Pancreas (tissue), 10 donors: Measurements from ENCODE around the gene LGI4. TPM values are rescaled to one million over a fixed set of nuclear protein-coding genes. Genes with fewer than 3 reads are reported as not detected.

Source experiments
- ATAC-seq, 4 donors: fragments of 200-7000 bp; cut with Tn5 transposase; one replicate each; pipeline versions ENCODE4 v1.8.0 to v1.9.1; 2020; ENCODE audit warnings: mild to moderate bottlenecking in 4 of 4, moderate library complexity in 4 of 4
- DNase-seq, 6 donors: peaks; one replicate each; pipeline ENCODE4 v3.0.0-alpha.2; 2020
- FAIRE-seq: peaks from 2 replicates; lab custom pipeline; 2012; peaks lifted over from hg19 to GRCh38; lab: Jason Lieb, UNC
- H3K27ac ChIP-seq, 4 donors: fragments of 200-600 bp; sonication (generic); 1 replicate in 3 of 4; 2 replicates in 1 of 4; pipeline versions ENCODE4 v1.5.0 to v1.8.0; 2020
- H3K27me3 ChIP-seq, 4 donors: fragments of 200-600 bp; one replicate each; pipeline ENCODE4 v1.8.0; 2021
- H3K36me3 ChIP-seq, 3 donors: fragments of 200-600 bp; sonication (generic) in 1 of 3; one replicate each; pipeline versions ENCODE4 v1.5.0 to v1.8.0; 2020 to 2021
- H3K4me1 ChIP-seq, 3 donors: fragments of 200-600 bp; one replicate each; pipeline ENCODE4 v1.8.0; 2021
- H3K4me3 ChIP-seq, 4 donors: fragments of 200-600 bp; sonication (generic) in 2 of 4; one replicate each; pipeline versions ENCODE4 v1.5.0 to v1.8.0; 2020 to 2021
- H3K9me3 ChIP-seq, 4 donors: fragments of 200-600 bp; one replicate each; pipeline ENCODE4 v1.8.0; 2021
- WGBS, 2 donors: extraction: QIAGEN DNeasy Blood & Tissue Kit; methylation state at CpG; one replicate each; pipeline ENCODE4 v1.1.7; 2013; 5-methylcytosine and 5-hydroxymethylcytosine counted together
- intact Hi-C, 3 donors: fragments of 100-400 bp; cut with DNase I; formaldehyde crosslinking; loops; one replicate each; pipeline versions ENCODE4 v1.11.1 to v1.14.2; 2022
- polyA plus RNA-seq, 2 donors: library from polyadenylated mRNA; stranded (reverse); fragments of 200-250 nt; gene quantifications; one replicate each; pipeline ENCODE4 v1.2.3, GENCODE V29; 2013
- total RNA-seq, 6 donors: library from RNA; stranded (reverse); fragmentation: NEBNext Ultra II Directional in 4 of 6; extraction: Animal tissue kit (Norgen Biotek cat#: 25700) in 4 of 6; gene quantifications; one replicate each; pipeline versions ENCODE4 v1.2.1 to v1.2.4, GENCODE V29; 2021 to 2023
- TF ChIP-seq, protein P1 (sequence below), 4 donors: fragments of 200-600 bp; sonication (generic) in 3 of 4; IDR thresholded peaks; one replicate each; pipeline versions ENCODE4 v1.5.0 to v1.8.0; 2021; ENCODE audit warnings: antibody characterized with exemption in 4 of 4
- donor health status: healthy with polysubstance abuse.
- donor health status: DM: no; HTN: no; CAD: no; lungs with moderate emphysema.
- donor health status: DM: no; HTN: no; CAD: no.
- donor health status: control.
- donor health status: control.
- donor health status: Bipolar disorder and iron deficiency.
- donor health status: DM: yes; HTN: yes; CAD: no.
- donor health status: DM: no; HTN: no; CAD: no.
- donor health status: DM: no; HTN: no; CAD: no.
- donor health status: DM: yes; HTN: yes; CAD: no.

Gene LGI4
- total and polyA plus RNA-seq, 8 donors: 0.38 to 17.9 (median 2.2) TPM

- FAIRE-seq (no peak), ATAC-seq (no peak), DNase-seq (no peak)
- Histone ChIP-seq H3K4me3 (no peak overlapping the region), H3K27me3 (no peaks in the 10 kb centered on the region), H3K4me1 (peaks cover 0 to 8% (median 5%) of the 10 kb centered on the region in 3 donors), H3K36me3 (no peaks in the 10 kb centered on the region), H3K9me3 (no peaks in the 10 kb centered on the region), H3K27ac (no peak overlapping the region)
- 87 to 91% methylated on average over 16 of the region's 16 CpGs for WGBS, 2 donors
- intact Hi-C loops: no loop called here
- TF ChIP-seq, protein P1, sequence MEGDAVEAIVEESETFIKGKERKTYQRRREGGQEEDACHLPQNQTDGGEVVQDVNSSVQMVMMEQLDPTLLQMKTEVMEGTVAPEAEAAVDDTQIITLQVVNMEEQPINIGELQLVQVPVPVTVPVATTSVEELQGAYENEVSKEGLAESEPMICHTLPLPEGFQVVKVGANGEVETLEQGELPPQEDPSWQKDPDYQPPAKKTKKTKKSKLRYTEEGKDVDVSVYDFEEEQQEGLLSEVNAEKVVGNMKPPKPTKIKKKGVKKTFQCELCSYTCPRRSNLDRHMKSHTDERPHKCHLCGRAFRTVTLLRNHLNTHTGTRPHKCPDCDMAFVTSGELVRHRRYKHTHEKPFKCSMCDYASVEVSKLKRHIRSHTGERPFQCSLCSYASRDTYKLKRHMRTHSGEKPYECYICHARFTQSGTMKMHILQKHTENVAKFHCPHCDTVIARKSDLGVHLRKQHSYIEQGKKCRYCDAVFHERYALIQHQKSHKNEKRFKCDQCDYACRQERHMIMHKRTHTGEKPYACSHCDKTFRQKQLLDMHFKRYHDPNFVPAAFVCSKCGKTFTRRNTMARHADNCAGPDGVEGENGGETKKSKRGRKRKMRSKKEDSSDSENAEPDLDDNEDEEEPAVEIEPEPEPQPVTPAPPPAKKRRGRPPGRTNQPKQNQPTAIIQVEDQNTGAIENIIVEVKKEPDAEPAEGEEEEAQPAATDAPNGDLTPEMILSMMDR (IDR thresholded peaks at IDR 0.05): no peak
Measured at GRCh38 chr19:35100588-35101533, 34.0 kb downstream of the LGI4 start.

GRCh38 chr19:35099897-35100275, 35.0 kb downstream of the LGI4 start:
- DNase-seq (no peak), ATAC-seq (no peak), FAIRE-seq (no peak)
- Histone ChIP-seq H3K4me1 (peaks cover 0 to 8% (median 5%) of the 10 kb centered on the region in 3 donors), H3K9me3 (no peaks in the 10 kb centered on the region), H3K36me3 (no peaks in the 10 kb centered on the region), H3K27ac (no peak overlapping the region), H3K4me3 (no peak overlapping the region), H3K27me3 (no peaks in the 10 kb centered on the region)
- TF ChIP-seq, protein P1 (IDR thresholded peaks at IDR 0.05): no peak
- intact Hi-C loops: no loop called here
- WGBS, 2 donors: 94% methylated on average over 13 of the region's 13 CpGs

DNA sequence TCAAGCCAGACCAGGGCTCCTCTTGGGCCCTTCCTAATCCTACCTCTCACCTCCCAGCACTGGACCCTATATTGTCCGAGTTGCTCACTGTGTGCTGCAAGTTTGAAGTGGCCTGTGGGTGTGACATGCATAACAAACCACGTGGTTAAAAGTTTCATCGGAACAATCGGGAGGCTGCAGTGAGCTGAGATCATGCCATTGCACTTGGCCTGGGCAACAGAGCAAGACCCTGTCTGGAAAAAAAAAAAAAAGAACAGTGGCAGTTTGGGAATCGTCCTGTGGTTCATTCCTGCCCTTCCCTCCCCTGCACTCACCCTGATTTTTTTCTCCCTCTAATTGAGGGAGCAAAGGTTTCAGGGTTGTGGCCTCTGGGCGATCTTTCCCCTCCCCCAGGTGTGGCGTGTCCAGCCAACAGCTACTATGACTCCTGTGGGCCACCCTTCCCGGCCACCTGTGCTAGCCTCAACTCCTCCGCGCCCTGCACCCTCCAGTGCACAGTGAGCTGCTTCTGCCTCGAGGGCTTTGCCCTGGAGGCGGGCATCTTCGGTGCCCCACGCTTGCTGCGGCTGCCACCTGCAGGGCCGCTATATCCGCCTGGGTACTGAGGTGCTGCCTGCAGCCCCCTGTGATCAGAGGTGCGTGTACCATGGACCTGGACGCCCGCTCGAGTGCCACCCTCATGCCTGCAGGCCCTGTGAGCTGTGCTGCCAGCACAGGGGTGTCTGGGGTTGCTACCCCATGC, 35.5 kb downstream of the LGI4 start:
- Histone ChIP-seq H3K36me3 (no peaks in the 10 kb centered on the region), H3K27ac (no peak overlapping the region), H3K4me1 (peaks cover 0 to 8% (median 5%) of the 10 kb centered on the region in 3 donors), H3K4me3 (no peak overlapping the region), H3K9me3 (no peaks in the 10 kb centered on the region), H3K27me3 (no peaks in the 10 kb centered on the region)
- 91 to 95% methylated on average over 21 of the region's 21 CpGs for WGBS, 2 donors
- TF ChIP-seq, protein P1 (IDR thresholded peaks at IDR 0.05): no peak
- DNase-seq (peak in 1 of 6 donors; percentile 61), ATAC-seq (peak in 1 of 4 donors; percentile 6), FAIRE-seq (no peak)
- intact Hi-C loops: no loop called here

GRCh38 chr19:35098413-35099049, 36.3 kb downstream of the LGI4 start:
- intact Hi-C loops: no loop called here
- no peaks in the 10 kb centered on the region for H3K36me3 ChIP-seq
- H3K4me3 ChIP-seq: no peak overlapping the region
- TF ChIP-seq, protein P1 (IDR thresholded peaks at IDR 0.05): no peak
- FAIRE-seq (no peak), ATAC-seq (peak; percentile 88 to 94 (median 93)), DNase-seq (peak; percentile 77 to 97 (median 88))
- no peaks in the 10 kb centered on the region for H3K9me3 ChIP-seq
- no peaks in the 10 kb centered on the region for H3K27me3 ChIP-seq
- 38 to 39% methylated on average over 24 to 29 of the region's 29 CpGs for WGBS, 2 donors
- H3K4me1 ChIP-seq: peaks cover 0 to 8% (median 5%) of the 10 kb centered on the region in 3 donors
- peak overlapping the region in 3 of 4 donors; percentile 6 to 29 (median 17) for H3K27ac ChIP-seq
